Prostate gland (tissue), 2 donors: ENCODE results near the gene SPACA4.

Experiments
- CTCF ChIP-seq, 4 experiments: fragments of 200-600 bp in 2 of 4; fragments of 450-650 bp in 2 of 4; sonication (generic) in 2 of 4; IDR thresholded peaks; 1 replicate in 3 of 4; 2 replicates in 1 of 4; pipeline ENCODE4 v1.5.1; 2016 to 2019; ENCODE audit warnings: antibody characterized with exemption in 4 of 4, mild to moderate bottlenecking in 2 of 4, moderate library complexity in 2 of 4
- POLR2A ChIP-seq: fragments of 450-650 bp; IDR thresholded peaks from one replicate; pipeline ENCODE4 v1.6.1; 2016; ENCODE audit warnings: antibody characterized with exemption, mild to moderate bottlenecking
- POLR2AphosphoS5 ChIP-seq: sonication (generic); formaldehyde crosslinking; IDR thresholded peaks from one replicate; pipeline ENCODE4 v1.6.1; 2017; ENCODE audit warnings: antibody characterized with exemption

GRCh38 chr19:48631225-48631624 lies 24.7 kb downstream of the SPACA4 start:
- no peak for TF ChIP-seq CTCF (IDR thresholded peaks at IDR 0.05)
- no peak for TF ChIP-seq POLR2A
- no peak for TF ChIP-seq POLR2AphosphoS5
